ENCODE results near the gene ANKRD30B. TPM values are rescaled to one million over a fixed set of nuclear protein-coding genes. Genes with fewer than 3 reads are reported as not detected.

The ANKRD30B gene
- total and polyA plus RNA-seq, 2 of the 13 experiments (the other 11 are each of a cell fraction or from before 2014, with no cell fraction given) = not detected

- DNase-seq (ENCODE audit: low spot score) (no peak), FAIRE-seq (no peak), ATAC-seq (no peak)
- Histone ChIP-seq H3K27ac (ENCODE audit: extremely low read length, insufficient read depth, low read length) (no peak overlapping the region), H3K36me3 (replicated peaks in 1 of 2; ENCODE audit: control insufficient read depth in 1 of 2, insufficient read depth in 2 of 2, low read length in 2 of 2) (no peaks in the 10 kb centered on the region), H3K4me1 (ENCODE audit: insufficient read depth, low read length) (no peaks in the 10 kb centered on the region), H4K20me1 (ENCODE audit: insufficient read depth, low read length) (no peaks in the 10 kb centered on the region), H3K79me2 (ENCODE audit: insufficient read depth, low read length) (no peaks in the 10 kb centered on the region), H3K4me2 (ENCODE audit: low read depth, low read length) (no peak overlapping the region), H3K4me3 (replicated peaks in 1 of 3; ENCODE audit: insufficient read depth in 1 of 3, low read depth in 2 of 3, low read length in 3 of 3) (no peak overlapping the region), H3K9ac (ENCODE audit: insufficient read depth, low read depth, low read length) (no peak overlapping the region), H3K27me3 (ENCODE audit: control insufficient read depth in 1 of 2, insufficient read depth in 2 of 2, low read length in 2 of 2) (no peaks in the 10 kb centered on the region), H3K9me3 (ENCODE audit: low read length) (no peaks in the 10 kb centered on the region), H2AFZ (ENCODE audit: low read length) (no peak overlapping the region)
- no TSS peak for BruUV-seq (replicated peaks)
- TF ChIP-seq PHF8 (CRISPR knock-in tag; IDR thresholded peaks at IDR 0.05) (no peak), PITX1 (CRISPR knock-in tag; IDR thresholded peaks at IDR 0.05) (no peak), TP53 (CRISPR knock-in tag; conservative IDR thresholded peaks at IDR 0.05) (no peak), ATF5 (CRISPR knock-in tag; IDR thresholded peaks at IDR 0.05; ENCODE audit: low read depth) (no peak), ZNF367 (CRISPR knock-in tag; IDR thresholded peaks at IDR 0.05; ENCODE audit: borderline replicate concordance) (no peak)
- POLR2A ChIA-PET = no interaction called here
- CTCF ChIA-PET (ENCODE audit: low intra/inter-chr PET ratio, low total read pairs) = no interaction called here
- in situ Hi-C loops (cut with HindIII; ENCODE audit: extremely low pct_ligation_motif_present, low pct_unique_long_range_greater_than_20kb) (no loop called here), intact Hi-C loops (cut with micrococcal nuclease; ENCODE audit: unreplicated experiment) (no loop called here)
- 4% methylated on average over 2 of the region's 2 CpGs for WGBS (ENCODE audit: low lambda C conversion rate)
Measured at GRCh38 chr18:14776801-14777200, 28.8 kb downstream of the ANKRD30B start.

- no peak for ATAC-seq
- in situ Hi-C loops (cut with HindIII; ENCODE audit: extremely low pct_ligation_motif_present, low pct_unique_long_range_greater_than_20kb) = no loop called here
- H3K36me3 ChIP-seq (replicated peaks in 1 of 2; ENCODE audit: control insufficient read depth in 1 of 2, insufficient read depth in 2 of 2, low read length in 2 of 2) = no peaks in the 10 kb centered on the region
- no peak for DNase-seq (ENCODE audit: low spot score)
- CTCF ChIA-PET (ENCODE audit: low intra/inter-chr PET ratio, low total read pairs) = no interaction called here
- H2AFZ ChIP-seq (ENCODE audit: low read length) = no peak overlapping the region
- TF ChIP-seq ZNF772 (CRISPR knock-in tag; IDR thresholded peaks at IDR 0.05) (no peak), MYC (CRISPR knock-in tag; IDR thresholded peaks at IDR 0.05; ENCODE audit: borderline replicate concordance) (no peak), ZNF331 (CRISPR knock-in tag; IDR thresholded peaks at IDR 0.05) (no peak), NFE2L2 (IDR thresholded peaks at IDR 0.05; ENCODE audit: low read length) (no peak), WIZ (CRISPR knock-in tag; IDR thresholded peaks at IDR 0.05) (no peak)
- WGBS (ENCODE audit: low lambda C conversion rate) = 7% methylated on average over 3 of the region's 3 CpGs
- no peaks in the 10 kb centered on the region for H3K4me1 ChIP-seq (ENCODE audit: insufficient read depth, low read length)
- H3K79me2 ChIP-seq (ENCODE audit: insufficient read depth, low read length) = no peaks in the 10 kb centered on the region
- H3K4me2 ChIP-seq (ENCODE audit: low read depth, low read length) = no peak overlapping the region
- intact Hi-C loops (cut with micrococcal nuclease; ENCODE audit: unreplicated experiment) = no loop called here
- H3K9me3 ChIP-seq (ENCODE audit: low read length) = no peaks in the 10 kb centered on the region
- no peak for FAIRE-seq
- BruUV-seq (replicated peaks) = no TSS peak
- no peak overlapping the region for H3K9ac ChIP-seq (ENCODE audit: insufficient read depth, low read depth, low read length)
- no peaks in the 10 kb centered on the region for H4K20me1 ChIP-seq (ENCODE audit: insufficient read depth, low read length)
- POLR2A ChIA-PET = no interaction called here
- H3K27ac ChIP-seq (ENCODE audit: extremely low read length, insufficient read depth, low read length) = no peak overlapping the region
- H3K4me3 ChIP-seq (replicated peaks in 1 of 3; ENCODE audit: insufficient read depth in 1 of 3, low read depth in 2 of 3, low read length in 3 of 3) = no peak overlapping the region
- no peaks in the 10 kb centered on the region for H3K27me3 ChIP-seq (ENCODE audit: control insufficient read depth in 1 of 2, insufficient read depth in 2 of 2, low read length in 2 of 2)
Measured at GRCh38 chr18:14781671-14782070, 33.7 kb downstream of the ANKRD30B start.

Data from HepG2 (cell line).